ENCODE measurements around the gene CLIC5.

GRCh38 chr6:45923831-45924391 is 91.7 kb downstream of the CLIC5 start:
- TF ChIP-seq CTCF (IDR thresholded peaks at IDR 0.05) = no peak
- no peak for TF ChIP-seq POLR2A (IDR thresholded peaks at IDR 0.05)
